GM19438 (cell line): ENCODE measurements around the gene RIT2.

Experiments used
- ATAC-seq: cut with Tn5 transposase; IDR thresholded peaks from one replicate; pipeline ENCODE4 v1.9.1; 2021; ENCODE audit warnings: low read depth; ENCODE audit not compliant: unreplicated experiment

The RIT2 gene

DNA sequence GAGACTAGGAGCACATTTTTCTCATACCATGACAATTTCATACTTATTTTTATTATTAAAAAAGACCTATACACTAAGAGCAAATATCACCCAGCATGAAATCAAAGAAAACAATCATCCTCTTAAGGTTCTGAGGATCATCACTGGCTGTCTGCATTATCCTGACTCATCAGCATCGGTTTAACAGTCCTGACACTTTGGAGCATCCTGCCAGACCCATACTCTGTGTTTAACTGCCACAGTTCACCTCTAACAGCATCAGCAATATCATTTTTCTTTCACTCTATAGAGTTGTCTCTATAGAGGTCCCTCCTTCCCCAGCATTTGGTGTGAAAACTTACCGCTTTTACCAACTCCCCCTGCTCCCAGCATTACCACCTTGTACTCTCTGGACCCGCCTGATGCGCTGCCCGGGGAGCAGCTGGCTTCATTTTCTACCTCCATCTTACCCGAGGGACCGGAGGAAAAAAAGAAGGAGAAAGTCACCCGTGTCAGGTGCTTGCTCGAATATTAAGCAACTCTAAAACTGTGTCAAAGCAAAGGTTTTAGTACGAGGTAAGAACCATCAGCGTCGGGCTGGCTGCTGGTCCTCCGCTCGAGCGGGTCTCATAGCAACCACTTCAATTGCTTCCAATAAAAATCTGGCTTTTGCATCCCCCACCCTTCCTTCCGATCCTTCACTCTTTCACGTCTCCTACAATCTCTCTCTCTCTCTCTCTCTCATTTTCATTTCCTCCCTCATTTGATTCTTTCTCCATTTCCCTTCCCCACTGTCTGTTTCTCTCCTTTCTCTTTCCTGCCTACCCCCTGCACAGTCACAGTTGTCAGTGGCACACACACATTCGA lies at the start of gene RIT2:
RIT2 (minus strand) TSS at position 610 of the 846 bp plus-strand sequence.
- ATAC-seq, result no peak

DNA sequence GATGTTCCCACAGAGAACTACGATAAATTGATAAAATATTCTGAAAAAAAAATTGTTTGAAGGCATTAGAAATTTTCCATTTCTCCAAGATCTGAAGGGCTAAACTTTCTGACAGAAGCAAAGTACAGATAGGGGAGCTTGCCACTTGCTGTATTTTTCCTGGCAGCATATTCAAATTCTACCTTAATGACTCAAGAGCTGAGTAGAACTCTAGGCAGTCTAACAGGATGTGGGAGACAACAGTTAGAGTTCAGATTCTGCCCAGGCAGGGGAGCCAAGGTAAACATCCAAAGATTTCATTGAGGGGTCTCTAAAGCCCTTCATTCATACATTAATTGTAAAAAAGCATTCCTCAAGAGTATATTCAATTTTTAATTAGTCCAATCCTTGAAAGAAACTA lies 46.0 kb upstream of the RIT2 start:
- no peak for ATAC-seq

DNA sequence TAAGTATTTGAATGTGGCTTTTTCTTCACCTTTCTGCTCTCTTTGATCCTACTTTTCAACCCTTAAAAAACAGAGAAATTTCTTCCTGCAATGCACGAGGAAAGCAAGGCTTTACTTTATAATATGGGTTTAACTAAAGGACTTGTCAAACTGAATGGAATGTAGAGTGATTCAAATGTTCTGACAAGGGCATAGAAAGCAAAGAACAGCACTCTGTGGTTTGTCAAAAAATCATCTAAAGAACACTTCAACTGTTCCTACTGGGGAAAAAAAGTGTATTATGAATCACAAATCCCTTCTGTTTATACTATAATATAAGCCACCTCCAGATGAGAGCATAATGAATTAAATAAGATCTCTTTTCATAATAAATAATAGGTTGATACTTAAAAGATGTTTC lies 45.0 kb upstream of the RIT2 start:
- ATAC-seq, result no peak

DNA sequence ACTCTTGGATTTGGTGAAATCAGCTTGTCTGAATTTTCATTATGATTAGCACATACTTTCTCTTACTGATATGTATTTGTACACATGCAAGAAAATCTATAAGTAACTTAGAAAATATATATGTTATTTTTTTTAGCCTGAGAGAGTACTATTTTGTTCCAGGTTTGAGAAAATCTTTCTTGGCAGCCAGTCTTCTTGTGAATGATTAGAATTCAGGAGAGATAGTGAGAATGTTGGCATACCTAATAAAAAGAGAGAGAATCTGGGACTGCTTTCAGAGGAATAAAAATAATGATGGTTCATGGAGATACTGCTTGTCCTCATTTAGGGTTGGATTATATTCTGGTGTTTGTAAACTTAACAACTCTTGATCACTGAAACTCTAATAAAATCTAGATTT lies 44.4 kb upstream of the RIT2 start:
- ATAC-seq, result no peak

DNA sequence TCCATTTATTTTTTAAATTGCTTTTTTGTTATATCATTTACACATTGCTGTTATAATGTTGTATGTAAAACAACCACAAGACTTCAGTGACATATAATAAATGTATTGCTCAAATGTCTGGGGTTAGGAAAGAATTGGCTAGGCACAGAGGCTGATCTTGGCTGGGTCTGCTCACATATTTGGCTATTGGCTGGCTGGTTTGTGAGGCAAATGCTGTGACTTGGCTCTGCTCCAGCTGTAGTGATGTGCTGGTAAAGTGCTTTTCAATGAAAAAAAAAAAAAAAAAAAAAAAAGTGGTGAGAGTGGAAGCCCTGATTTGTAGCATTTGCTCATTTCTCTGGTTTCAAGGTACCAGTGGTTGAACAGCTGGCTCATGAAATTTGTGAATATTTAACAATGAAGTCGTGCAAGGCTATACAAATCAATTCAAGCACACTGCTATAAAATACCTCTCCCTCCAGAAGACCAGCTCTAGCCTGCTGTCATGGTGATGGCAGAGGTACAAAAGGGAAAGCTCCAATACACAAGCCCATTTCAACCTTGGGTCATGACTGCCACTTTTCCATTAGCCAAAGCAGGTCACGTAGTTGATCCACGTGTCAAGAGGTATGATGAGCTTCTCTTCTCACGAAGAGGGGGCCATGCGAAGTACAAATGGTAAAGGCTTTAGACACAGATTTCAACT lies 43.7 kb upstream of the RIT2 start:
- no peak for ATAC-seq

DNA sequence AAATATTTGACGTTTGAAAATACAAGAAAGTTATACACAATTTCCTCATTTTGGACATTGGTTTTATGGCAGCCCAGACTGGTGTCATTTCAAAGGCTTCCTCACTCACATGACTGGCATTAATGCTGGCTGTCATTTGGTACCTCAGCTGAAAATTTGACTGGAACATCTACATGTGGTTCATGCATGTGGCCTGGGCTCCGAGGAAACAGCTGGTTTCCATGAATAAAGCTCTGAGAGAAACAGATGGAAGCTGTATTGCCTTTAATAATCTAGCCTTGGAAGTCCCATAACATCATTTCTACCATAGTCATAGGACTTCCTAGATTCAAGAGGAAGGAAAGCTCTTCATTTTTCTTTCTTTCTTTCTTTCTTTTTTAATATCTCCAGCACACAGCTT lies 42.9 kb upstream of the RIT2 start:
- ATAC-seq, result no peak

DNA sequence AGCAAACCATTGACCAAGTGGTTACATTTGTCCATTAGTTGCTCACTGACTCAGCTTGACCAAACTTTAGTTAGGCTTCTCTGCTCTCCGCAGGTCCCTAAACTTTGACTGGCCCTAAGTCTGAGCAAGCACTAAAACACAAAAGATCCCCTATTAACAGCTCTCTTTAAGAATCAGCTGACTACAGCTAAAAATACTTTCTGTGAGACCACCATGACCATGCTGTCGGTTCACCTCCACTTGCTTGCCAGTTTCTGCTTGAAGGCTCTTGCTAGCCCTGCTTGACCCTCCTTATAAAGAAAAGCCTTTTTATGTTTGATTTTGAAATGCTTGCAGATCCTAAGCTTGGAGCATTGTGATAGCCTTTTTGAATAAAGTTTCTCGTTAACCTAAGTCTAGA lies 40.4 kb upstream of the RIT2 start:
- no peak for ATAC-seq

DNA sequence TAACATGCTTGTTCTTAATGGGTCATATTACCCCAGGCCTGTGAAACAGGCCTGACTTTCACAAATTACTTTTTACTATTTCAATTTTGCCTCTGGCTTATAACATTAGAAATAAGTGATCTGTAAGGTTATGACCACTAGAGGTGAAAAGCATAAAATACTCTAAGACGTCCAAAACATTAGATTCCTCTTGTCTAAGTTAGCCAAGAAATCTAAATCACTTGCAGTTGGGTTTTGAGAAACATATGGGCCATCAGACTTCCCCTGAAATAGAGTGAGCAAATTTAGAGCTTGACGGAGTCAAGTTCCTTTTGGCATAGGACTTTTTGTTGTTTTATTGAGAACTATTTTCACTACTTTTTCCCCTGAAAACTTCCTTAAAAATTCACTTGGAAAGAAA lies 32.7 kb upstream of the RIT2 start:
- ATAC-seq, result no peak

DNA sequence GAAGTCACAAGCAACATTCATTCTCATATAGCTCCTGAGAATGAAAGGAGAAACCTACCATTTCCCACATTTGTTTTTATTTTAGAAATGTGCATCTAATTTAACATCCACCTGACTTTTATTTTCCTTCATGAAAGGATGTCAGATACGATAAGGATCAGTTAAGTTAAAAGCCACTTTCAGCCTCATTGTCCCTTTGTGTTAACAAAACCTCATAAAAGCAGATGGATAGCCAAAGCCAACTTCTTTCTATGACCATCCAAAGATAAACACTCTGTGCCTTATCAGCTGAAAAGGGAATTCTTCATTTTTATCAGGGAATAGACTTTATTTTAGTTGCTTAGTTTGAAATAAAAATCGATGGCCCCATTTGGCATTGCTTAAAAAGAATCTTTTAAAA lies 25.7 kb upstream of the RIT2 start:
- ATAC-seq, result no peak

DNA sequence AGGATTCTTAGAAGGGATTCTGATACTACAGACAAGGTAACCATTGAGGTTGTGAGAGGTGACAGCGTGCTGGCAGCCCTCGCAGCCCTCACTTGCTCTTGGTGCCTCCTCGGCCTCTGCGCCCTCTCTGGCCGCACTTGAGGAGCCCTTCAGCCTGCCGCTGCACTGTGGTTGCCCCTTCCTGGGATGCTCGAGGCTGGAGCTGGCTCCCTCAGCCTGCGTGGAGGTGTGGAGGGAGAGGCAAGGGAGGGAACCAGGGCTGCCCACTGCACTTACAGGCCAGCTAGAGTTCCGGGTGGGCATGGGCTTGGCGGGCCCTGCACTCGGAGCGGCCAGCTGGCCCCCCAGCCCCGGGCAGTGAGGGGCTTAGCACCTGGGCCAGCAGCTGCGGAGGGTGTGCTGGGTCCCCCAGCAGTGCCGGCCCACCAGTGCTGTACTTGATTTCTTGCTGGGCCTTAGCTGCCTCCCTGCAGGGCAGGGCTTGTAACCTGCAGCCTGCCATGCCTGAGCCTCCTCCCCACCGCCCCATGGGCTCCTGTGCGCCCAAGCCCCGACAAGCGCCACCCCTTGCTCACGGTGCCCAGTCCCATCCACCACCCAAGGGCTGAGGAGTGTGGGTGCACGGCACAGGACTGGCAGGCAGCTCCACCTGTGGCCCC lies 23.9 kb upstream of the RIT2 start:
- ATAC-seq, result no peak

DNA sequence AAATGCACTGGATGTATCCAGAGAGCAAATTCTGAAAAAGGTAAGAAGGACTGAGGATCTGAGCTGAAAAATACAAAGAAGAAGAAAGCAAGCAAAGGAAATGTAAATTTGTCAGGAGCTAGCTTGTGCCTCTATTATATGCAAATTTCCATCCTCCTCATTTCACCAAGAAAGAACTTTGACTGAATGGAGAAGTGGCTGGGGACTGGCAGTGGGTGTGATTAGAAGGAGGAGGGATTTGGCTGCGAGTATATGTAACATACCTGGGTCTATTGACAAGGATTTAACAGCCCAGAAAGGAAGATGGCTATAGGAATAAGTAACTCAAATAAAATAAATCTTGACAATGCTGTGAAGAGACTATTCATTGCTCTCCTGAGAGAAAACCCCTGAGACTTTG lies 19.4 kb upstream of the RIT2 start:
- no peak for ATAC-seq

DNA sequence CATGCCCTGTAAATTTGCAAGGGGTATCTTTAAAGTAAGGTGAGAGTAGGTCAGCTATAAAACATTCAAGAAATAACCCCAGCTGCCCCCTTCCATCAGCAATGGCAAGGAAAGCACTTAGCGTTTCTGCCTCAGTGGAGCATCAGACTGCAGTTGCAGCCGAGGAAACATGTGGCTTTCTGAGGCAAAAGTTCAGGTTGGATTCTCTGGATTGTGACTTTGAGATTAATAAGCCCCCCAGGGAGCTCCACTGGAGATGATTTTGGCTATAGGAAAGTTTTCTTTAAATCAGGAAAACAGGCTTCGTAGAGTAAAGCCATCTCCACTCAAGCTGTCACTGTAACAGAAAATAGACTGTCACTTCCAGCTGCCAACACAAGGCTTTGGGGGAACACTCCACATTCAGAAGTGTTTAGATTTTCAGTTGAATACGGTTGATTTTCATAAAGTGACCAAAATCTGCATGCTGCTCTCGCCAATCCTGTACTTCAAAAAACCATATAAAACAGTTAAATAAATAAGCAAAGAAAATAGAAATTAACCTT lies 15.3 kb upstream of the RIT2 start:
- ATAC-seq, result no peak

DNA sequence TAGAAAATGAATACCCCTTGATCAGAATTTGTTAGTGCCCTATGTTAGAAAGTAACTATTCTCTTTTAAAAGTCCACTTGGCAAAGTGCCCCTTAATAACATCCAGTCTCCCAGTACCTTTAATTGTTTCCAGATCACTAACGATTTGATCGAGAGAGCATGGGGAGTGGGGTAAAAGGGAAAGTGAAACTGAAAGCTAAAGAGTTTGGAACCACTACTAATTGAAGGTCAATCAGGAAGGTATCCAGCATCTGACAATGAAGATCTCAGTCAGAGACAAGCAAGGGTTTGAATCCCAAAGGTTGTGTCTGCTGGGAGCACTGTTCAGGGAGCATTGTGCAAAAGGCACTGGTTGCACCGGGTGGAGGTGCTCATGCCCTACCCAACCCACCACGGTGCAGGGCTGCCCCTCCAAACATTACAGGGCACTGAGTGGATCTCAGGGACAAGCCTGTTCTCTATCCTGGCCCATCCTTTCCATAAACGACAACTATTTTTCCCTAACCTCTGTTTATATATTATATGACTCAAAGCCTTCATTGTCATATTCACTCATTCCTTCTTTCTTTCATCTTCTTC lies 14.6 kb upstream of the RIT2 start:
- no peak for ATAC-seq

DNA sequence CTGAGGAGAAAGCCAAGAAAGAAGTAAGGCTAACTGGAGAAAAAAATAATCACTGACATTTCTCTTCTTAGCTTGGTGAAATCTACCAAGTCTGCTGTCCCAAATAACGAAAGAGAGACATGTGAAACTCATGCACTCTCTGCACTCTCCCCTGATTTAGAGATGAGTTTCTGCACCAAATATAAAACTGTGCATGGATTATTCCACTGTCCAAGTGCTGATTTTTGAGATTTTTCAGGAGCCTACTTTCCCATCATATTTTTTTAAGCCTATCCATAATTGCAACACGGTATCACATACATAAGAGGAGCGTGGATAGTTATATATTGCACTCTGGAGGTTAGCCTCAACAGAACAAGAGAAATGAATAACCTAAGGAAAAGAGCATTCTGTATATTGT lies 10.0 kb upstream of the RIT2 start:
- no peak for ATAC-seq

DNA sequence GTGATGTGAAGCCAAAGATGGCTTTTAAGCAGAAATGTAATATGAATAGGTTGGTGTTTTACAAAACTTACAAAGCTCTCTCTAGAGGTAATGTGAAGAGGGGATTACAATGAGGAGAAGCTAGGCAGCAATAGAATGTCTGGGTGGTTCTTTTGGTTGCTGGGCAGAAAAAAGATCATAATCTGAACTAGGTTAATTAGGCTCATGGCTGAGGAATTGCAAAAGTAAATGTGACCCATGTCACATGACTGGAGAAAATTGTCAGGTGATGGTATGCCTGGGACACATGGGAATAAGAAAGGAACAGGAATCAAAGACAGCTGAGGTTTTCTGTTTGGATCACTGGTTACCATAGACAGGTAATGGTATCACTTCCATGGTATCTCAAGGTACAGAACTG lies 7.5 kb upstream of the RIT2 start:
- no peak for ATAC-seq

DNA sequence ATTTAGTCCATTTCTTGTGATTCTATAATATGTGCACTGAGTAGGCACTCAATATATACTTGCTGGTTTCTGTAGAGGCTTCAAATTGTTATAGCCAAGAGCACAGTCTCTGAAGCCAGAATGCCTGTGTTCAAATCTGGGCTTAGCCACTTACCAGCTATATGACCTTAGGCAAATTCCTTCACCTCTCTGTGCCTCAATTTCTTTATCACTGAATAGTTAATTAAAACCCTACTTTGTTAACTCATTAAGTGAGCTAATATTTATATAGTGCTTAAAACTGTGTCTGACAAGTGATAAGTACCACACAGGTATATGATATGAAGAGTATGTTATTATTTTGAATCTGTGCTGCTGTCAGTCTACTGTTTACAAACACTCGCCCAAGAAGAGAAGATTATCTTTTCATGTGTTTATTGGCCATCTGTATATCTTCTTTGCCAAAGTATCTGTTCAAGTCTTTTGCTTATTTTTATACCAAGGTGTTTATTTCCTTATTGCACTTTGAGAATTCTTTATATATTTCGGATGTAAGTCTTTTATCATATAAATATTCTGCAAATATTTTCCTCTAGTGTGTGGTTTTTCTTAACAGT lies 1.3 kb upstream of the RIT2 start:
- ATAC-seq, result no peak

DNA sequence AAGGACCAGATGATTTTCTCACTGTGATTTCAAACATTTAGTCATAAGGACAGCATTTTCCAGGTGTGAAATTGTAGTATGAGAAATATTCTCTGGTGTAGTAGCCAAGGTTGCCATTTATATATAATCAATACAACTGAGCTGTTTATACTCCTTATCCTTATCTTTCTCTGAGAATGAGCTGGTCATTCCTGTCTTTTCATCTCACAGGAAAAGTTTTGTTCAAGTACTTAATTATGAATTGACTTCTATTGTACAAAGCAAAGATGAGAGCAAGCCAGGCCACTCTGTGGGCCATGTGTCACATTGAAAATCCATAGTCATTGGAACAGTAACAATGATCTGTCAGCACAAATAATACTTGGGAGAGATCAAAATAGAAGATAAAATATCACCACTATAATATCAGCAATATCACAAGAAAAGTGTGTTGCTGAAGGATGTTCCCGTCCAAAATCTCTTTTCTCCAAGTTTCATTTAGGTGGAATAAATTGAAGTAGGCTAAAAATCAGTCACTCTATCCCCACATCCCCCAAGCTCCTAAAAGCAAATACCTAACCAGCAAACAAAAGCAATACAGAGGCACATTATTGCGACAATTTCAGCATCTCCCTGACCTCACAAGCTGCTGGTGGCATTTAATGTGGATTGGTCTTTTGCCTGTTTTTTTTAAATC lies 2.1 kb downstream of the RIT2 start:
- ATAC-seq, result no peak

DNA sequence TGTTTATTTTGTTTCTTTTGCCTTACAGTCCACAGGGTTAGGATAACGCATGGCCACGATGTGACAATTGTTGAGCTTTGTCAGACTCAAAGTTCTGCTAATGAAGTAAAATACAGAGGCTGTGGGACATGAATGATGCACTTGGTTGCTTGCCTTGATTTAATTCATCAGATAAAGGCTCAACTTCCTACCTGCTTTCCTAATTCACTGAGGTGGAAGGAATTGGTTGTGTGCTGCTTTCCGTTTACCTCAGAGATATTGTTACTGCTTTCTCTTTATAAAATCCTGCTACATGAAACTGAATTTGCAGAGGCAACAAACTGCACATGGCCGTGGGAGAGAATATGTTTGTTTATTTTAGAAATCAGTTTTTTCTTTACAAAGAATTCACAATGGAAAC lies 6.6 kb downstream of the RIT2 start:
- ATAC-seq, result no peak

DNA sequence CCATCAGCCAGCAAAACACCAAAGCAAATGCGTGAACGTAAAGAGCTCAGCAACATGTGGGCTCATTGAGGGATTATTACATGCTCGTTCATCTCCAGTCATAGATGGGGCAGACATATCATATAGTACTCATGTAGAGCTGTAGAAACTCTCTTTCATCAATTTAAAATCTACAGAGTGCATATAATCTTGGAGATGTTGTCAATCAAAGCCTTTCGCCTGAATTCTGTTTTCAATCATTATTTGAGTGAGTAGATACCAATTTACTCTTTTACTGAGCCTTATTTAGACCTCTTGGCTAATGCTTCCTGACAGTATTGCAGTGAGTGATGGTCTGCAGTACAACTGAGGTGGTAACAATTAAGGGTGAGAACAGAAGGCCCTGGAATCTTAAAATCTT lies 7.0 kb downstream of the RIT2 start:
- no peak for ATAC-seq

DNA sequence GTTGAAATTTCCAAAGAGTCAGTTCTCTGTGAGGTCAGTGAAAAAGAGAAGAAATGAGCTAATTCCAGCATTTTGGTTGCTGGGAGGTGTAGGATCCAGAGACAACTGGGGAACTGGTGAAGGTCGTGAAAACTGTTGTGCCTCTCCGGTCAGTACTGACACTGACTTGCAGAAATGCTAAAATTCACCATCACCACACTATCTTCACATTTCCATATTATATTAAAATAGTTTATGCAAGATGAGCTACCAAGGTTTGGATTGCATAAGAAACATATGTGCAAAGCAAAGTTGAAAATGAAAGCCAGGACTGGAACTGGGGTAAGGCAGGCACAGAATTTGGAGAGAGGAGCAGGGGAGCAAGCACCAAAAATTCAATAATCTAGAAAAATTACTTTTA lies 21.8 kb downstream of the RIT2 start:
- ATAC-seq, result no peak
